ENCODE data around the gene AOPEP.

DNA sequence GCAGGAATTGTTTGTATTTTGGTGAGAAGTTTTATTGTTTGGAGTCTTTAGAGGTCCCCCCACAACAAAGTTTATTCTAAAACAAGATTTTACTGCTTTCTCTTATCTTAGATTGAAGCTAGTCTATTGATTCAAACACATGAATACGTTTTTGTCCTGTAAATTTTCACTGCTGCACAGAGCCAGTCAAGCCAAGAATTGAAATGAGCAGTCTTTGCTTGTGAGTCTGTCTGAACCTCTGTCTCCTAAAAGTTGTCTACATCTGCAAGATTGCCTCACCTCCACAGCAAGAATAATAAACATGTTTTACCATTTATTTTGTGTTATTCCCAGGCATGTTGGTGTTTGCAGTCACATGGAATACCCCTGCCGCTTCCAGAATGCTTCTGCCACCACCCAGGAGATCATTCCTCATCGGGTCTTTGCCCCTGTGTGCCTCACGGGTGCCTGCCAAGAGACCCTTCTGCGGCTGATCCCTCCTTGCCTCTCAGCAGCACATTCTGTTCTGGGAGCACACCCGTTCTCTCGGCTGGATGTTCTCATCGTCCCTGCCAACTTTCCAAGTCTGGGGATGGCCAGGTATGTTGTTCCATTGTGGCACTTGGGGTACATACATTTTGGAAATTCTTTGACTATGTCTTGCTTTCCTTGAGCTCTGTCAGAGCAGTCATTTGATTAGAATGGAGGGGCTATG, 74.1 kb downstream of the AOPEP start:
- TF ChIP-seq CTCF (IDR thresholded peaks at IDR 0.05; ENCODE audit: low read depth, low read length, poor library complexity, severe bottlenecking) (no peak), EZH2phosphoT487 (IDR thresholded peaks at IDR 0.05; ENCODE audit: borderline replicate concordance, low read length) (no peak)

Data from DOHH2 (cell line).